22Rv1 (cell line): ENCODE data around the gene ATP12A.

Experiments used
- H3K27ac ChIP-seq: fragments of 450-650 bp; 2 replicates; pipeline ENCODE4 v1.5.1; 2017
- ZFX ChIP-seq: fragments of 450-650 bp; IDR thresholded peaks from 2 replicates; pipeline ENCODE4 v1.6.1; 2017; ENCODE audit warnings: antibody characterized with exemption, borderline replicate concordance
- TF ChIP-seq, protein P1 (sequence below): fragments of 450-650 bp; IDR thresholded peaks from 2 replicates; pipeline ENCODE4 v1.5.1; 2017; ENCODE audit warnings: mild to moderate bottlenecking

ATP12A gene

GRCh38 chr13:24717217-24717616 is 37.0 kb downstream of the ATP12A start:
- H3K27ac ChIP-seq, result no peak overlapping the region
- TF ChIP-seq, protein P1, sequence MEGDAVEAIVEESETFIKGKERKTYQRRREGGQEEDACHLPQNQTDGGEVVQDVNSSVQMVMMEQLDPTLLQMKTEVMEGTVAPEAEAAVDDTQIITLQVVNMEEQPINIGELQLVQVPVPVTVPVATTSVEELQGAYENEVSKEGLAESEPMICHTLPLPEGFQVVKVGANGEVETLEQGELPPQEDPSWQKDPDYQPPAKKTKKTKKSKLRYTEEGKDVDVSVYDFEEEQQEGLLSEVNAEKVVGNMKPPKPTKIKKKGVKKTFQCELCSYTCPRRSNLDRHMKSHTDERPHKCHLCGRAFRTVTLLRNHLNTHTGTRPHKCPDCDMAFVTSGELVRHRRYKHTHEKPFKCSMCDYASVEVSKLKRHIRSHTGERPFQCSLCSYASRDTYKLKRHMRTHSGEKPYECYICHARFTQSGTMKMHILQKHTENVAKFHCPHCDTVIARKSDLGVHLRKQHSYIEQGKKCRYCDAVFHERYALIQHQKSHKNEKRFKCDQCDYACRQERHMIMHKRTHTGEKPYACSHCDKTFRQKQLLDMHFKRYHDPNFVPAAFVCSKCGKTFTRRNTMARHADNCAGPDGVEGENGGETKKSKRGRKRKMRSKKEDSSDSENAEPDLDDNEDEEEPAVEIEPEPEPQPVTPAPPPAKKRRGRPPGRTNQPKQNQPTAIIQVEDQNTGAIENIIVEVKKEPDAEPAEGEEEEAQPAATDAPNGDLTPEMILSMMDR, result no peak
- TF ChIP-seq ZFX, result no peak

DNA sequence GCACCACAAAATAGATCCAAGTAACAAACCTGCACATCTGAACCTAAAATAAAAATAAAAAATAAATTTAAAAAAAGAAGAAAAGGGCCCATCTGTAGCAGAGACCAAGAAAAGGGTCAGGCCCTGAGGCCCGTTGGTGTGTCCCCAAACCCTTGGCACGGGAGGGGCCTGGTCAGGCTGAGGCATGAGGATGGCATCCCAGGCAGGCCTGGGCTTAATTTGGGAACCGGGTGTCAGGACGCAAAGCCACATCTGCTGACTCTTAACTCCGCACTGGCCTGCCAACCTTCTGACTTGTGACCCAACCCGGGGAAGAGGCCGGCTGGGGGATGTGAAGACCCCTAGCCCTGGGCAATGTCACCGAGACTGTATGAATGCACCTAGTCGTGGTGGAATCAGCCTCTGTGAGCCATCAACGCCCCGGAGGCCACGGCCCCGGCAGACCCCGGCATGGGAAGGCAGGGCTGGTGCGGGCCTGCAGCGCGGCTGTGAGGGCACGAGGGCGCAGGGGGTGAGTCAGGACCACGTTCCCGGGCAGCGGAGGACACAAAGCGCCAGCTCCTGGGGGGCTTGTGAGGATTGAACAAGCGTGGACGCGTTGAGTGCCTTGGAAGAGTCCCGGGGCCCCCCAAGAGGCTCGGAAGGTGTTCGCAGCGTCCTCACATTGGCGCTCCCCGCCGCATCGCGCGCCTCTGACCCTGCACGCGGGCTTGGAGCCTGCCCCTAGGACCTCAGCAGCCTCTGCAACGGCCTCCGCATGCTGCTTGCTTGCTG is 38.2 kb downstream of the ATP12A start:
- TF ChIP-seq, protein P1, result no peak
- no peak for TF ChIP-seq ZFX
- H3K27ac ChIP-seq, result no peak overlapping the region

GRCh38 chr13:24719139-24719538 is 38.9 kb downstream of the ATP12A start:
- TF ChIP-seq, protein P1, result no peak
- TF ChIP-seq ZFX, result no peak

DNA sequence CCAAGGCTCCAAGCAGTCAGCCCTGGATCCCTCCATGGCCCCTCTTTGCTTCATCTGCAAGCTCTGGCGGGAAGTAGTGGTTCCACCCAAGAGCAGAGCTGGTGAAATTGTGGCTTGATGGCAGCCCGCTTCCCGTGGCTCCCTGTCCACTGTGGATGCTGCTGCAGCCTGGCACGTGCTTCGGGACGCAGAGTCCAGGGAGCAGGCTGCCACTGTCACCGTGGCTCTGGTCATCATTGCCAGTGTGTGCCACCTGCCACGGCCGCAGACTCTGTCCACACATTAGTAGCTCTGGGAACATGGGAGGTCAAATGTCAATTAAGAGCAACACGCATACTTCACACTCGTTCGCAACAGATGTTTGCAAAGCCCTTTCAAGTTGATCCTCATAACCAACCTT is 43.0 kb downstream of the ATP12A start:
- no peak for TF ChIP-seq ZFX
- TF ChIP-seq, protein P1, result no peak
- no peak overlapping the region for H3K27ac ChIP-seq

More at GRCh38 chr13:24719139-24719538, 38.9 kb downstream of the ATP12A start:
- no peak overlapping the region for H3K27ac ChIP-seq

DNA sequence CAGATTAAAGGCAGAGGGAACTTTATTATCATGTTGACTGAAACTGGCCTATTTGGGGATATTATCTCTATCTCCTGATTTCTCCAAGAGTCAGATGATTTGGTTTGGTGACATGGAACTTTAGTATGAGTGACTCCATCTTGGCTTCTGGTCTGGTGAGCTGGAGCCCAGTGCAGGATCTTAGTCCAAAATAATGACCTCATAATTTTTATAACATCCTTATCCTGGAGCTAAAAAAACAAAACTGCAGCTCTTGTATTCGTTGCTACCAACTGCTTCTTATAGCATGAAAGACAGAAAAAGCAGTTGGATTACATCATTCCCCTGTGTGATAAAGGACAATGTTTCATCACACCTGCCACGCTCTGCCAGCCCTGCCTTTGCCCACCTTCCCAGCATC is 44.5 kb downstream of the ATP12A start:
- H3K27ac ChIP-seq, result no peak overlapping the region
- TF ChIP-seq, protein P1, result no peak
- TF ChIP-seq ZFX, result no peak

- TF ChIP-seq, protein P1, result no peak
- no peak for TF ChIP-seq ZFX
- H3K27ac ChIP-seq, result no peak overlapping the region
These were observed 45.2 kb downstream of the ATP12A start for GRCh38 chr13:24725379-24725778.
